Astrocyte (in vitro differentiated cells and primary cell): Measurements from ENCODE around the gene CARS2. TPM values are rescaled to one million over a fixed set of nuclear protein-coding genes. Genes with fewer than 3 reads are reported as not detected.

Experiments used
- DNase-seq: peaks from one replicate; pipeline ENCODE4 v3.0.0-alpha.2; 2010; ENCODE audit warnings: low read depth
- FAIRE-seq: peaks from 2 replicates; lab custom pipeline; 2011; peaks lifted over from hg19 to GRCh38; lab: Jason Lieb, UNC
- H2AFZ ChIP-seq: 2 replicates; pipeline ENCODE4 v1.6.0; 2012; ENCODE audit warnings: low read depth, low read length, inconsistent platforms
- H3K27ac ChIP-seq: 2 replicates; pipeline ENCODE4 v1.5.1; 2011; ENCODE audit warnings: low read depth, low read length, inconsistent platforms
- H3K27me3 ChIP-seq: 2 replicates; pipeline ENCODE4 v1.6.0; 2011; ENCODE audit warnings: low read length, inconsistent platforms; ENCODE audit not compliant: insufficient read depth
- H3K36me3 ChIP-seq: 2 replicates; pipeline ENCODE4 v1.5.1; 2011; ENCODE audit warnings: low read length, inconsistent platforms; ENCODE audit not compliant: insufficient read depth
- H3K4me1 ChIP-seq: 2 replicates; pipeline ENCODE4 v1.5.1; 2011; ENCODE audit warnings: low read length, inconsistent platforms; ENCODE audit not compliant: insufficient read depth
- H3K4me2 ChIP-seq: 2 replicates; pipeline ENCODE4 v1.6.0; 2012; ENCODE audit warnings: low read length, inconsistent platforms
- H3K4me3 ChIP-seq: 2 replicates; pipeline ENCODE4 v1.5.1; 2011; ENCODE audit warnings: low read depth, mild to moderate bottlenecking, low read length, inconsistent platforms; ENCODE audit not compliant: insufficient read depth
- H3K79me2 ChIP-seq: 2 replicates; pipeline ENCODE4 v1.6.0; 2012; ENCODE audit warnings: mild to moderate bottlenecking, low read length, inconsistent platforms; ENCODE audit not compliant: insufficient read depth
- H3K9ac ChIP-seq: 2 replicates; pipeline ENCODE4 v1.6.0; 2012; ENCODE audit warnings: mild to moderate bottlenecking, low read length, inconsistent platforms
- H3K9me3 ChIP-seq: 2 replicates; pipeline ENCODE4 v1.5.1; 2012; ENCODE audit warnings: low read depth, mild to moderate bottlenecking, low read length, inconsistent platforms; ENCODE audit not compliant: insufficient read depth
- H4K20me1 ChIP-seq: 2 replicates; pipeline ENCODE4 v1.6.0; 2012; ENCODE audit warnings: low read length, inconsistent platforms; ENCODE audit not compliant: insufficient read depth
- H3K27ac Mint-ChIP-seq: one replicate; pipeline ENCODE4 v1.8.0; 2021; ENCODE audit warnings: mild to moderate bottlenecking, mixed read lengths; ENCODE audit not compliant: unreplicated experiment
- H3K27me3 Mint-ChIP-seq: one replicate; pipeline ENCODE4 v1.8.0; 2021; ENCODE audit warnings: low read depth, mixed read lengths; ENCODE audit not compliant: unreplicated experiment
- H3K36me3 Mint-ChIP-seq: one replicate; pipeline ENCODE4 v1.8.0; 2021; ENCODE audit warnings: low read depth, mixed read lengths; ENCODE audit not compliant: unreplicated experiment
- H3K4me1 Mint-ChIP-seq: one replicate; pipeline ENCODE4 v1.8.0; 2021; ENCODE audit warnings: low read depth, mixed read lengths; ENCODE audit not compliant: unreplicated experiment
- H3K4me3 Mint-ChIP-seq: one replicate; pipeline ENCODE4 v1.8.0; 2021; ENCODE audit warnings: mild to moderate bottlenecking, moderate library complexity, mixed read lengths; ENCODE audit not compliant: unreplicated experiment
- H3K9me3 Mint-ChIP-seq: one replicate; pipeline ENCODE4 v1.8.0; 2021; ENCODE audit warnings: mild to moderate bottlenecking, mixed read lengths; ENCODE audit not compliant: unreplicated experiment
- EZH2 ChIP-seq: IDR thresholded peaks from 2 replicates; pipeline ENCODE4 v1.6.1; 2012; ENCODE audit warnings: mild to moderate bottlenecking, low read length, inconsistent platforms; ENCODE audit not compliant: insufficient read depth
- total RNA-seq: library from RNA; stranded (reverse); gene quantifications from 2 replicates; pipeline ENCODE4 v1.2.1, GENCODE V29; 2021
- TF ChIP-seq, protein P1 (sequence below): IDR thresholded peaks from 2 replicates; pipeline ENCODE4 v1.5.1; 2011; ENCODE audit warnings: low read depth, mild to moderate bottlenecking, inconsistent platforms, low read length, moderate library complexity; ENCODE audit not compliant: insufficient read depth

The CARS2 gene
- total RNA-seq, 1 donor from 2014 or later: 51.4 TPM

DNA sequence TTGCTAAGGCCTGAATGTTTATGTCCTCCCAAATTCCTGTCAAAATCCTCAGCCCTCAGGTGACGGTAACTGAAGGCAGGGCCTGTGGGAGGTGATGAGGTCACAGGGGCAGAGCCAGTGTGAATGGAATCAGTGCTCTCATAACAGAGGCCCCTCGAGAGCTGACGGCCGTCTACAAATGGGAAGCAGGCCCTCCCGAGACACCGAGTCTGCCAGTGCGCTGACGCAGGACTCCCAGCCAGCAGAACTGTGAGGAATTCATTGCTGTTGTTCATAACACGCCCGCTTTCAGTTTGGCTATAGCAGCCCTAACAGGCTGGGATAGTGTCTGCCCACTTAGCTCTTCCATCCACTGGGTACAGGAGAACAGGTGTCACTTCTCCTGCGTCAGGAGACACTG, 41.2 kb downstream of the CARS2 start:
- no peak for TF ChIP-seq EZH2
- TF ChIP-seq, protein P1, sequence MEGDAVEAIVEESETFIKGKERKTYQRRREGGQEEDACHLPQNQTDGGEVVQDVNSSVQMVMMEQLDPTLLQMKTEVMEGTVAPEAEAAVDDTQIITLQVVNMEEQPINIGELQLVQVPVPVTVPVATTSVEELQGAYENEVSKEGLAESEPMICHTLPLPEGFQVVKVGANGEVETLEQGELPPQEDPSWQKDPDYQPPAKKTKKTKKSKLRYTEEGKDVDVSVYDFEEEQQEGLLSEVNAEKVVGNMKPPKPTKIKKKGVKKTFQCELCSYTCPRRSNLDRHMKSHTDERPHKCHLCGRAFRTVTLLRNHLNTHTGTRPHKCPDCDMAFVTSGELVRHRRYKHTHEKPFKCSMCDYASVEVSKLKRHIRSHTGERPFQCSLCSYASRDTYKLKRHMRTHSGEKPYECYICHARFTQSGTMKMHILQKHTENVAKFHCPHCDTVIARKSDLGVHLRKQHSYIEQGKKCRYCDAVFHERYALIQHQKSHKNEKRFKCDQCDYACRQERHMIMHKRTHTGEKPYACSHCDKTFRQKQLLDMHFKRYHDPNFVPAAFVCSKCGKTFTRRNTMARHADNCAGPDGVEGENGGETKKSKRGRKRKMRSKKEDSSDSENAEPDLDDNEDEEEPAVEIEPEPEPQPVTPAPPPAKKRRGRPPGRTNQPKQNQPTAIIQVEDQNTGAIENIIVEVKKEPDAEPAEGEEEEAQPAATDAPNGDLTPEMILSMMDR: no peak
- DNase-seq (no peak), FAIRE-seq (no peak)
- Mint-ChIP-seq H3K36me3 (peaks cover 67% of the 10 kb centered on the region), H3K4me1 (no peaks in the 10 kb centered on the region), H3K9me3 (peaks cover 13% of the 10 kb centered on the region), H3K4me3 (no peak overlapping the region), H3K27me3 (peaks cover 2% of the 10 kb centered on the region), H3K27ac (no peak overlapping the region)
- Histone ChIP-seq H3K27me3 (no peaks in the 10 kb centered on the region), H3K27ac (no peak overlapping the region), H3K79me2 (no peaks in the 10 kb centered on the region), H3K4me1 (no peaks in the 10 kb centered on the region), H4K20me1 (peaks cover 2% of the 10 kb centered on the region), H3K36me3 (peaks cover 35% of the 10 kb centered on the region), H3K9me3 (no peaks in the 10 kb centered on the region), H2AFZ (no peak overlapping the region), H3K4me3 (no peak overlapping the region), H3K4me2 (no peak overlapping the region), H3K9ac (no peak overlapping the region)

DNA sequence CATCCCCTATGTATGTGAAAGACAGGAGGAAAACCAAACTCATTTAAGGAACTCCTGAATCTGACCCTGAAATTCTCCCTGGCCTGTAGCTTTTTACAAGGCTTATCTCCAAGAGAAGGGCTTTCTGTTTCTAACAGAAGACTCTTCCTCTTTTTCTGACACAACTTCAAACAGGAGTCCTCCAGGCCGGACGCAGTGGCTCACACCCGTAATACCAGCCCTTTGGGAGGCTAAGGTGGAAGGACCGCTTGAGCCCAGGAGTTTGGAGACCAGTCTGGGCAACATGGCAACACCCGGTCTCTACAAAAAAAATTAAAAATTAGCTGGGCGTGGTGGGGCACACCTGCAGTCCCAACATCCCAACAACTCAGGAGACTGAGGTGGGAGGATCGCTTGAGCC, 41.9 kb downstream of the CARS2 start:
- no peaks in the 10 kb centered on the region for H3K4me1 Mint-ChIP-seq

DNA sequence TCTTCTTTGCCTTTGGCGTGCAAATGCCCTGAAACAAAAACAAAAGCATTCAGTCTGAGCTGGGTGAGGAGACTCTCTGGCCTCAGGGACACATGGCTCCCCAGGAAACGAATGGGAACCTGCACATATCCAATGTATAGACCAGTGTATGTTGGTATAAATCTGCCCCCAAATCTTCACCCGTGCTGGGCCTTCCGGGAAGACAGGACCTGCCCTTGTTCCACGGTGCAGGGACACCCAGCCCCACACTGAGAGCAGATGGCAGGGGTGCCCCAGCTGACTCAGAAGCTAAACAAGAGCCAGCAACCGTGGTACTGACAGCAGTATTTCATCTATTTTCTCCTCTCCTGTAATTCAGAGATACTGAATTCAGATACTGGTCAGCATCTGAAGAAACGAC, 42.4 kb downstream of the CARS2 start:
- no peaks in the 10 kb centered on the region for H3K4me1 Mint-ChIP-seq

More for the DNA sequence above, 41.9 kb downstream of the CARS2 start:
- no peak overlapping the region for H2AFZ ChIP-seq
- H3K4me2 ChIP-seq: no peak overlapping the region
- no peaks in the 10 kb centered on the region for H3K79me2 ChIP-seq
- H3K9ac ChIP-seq: no peak overlapping the region
- peaks cover 35% of the 10 kb centered on the region for H3K36me3 ChIP-seq
- no peaks in the 10 kb centered on the region for H3K27me3 ChIP-seq
- H3K4me3 Mint-ChIP-seq: no peak overlapping the region
- peaks cover 20% of the 10 kb centered on the region for H3K9me3 Mint-ChIP-seq
- no peaks in the 10 kb centered on the region for H3K4me1 ChIP-seq
- TF ChIP-seq, protein P1: no peak
- no peak for TF ChIP-seq EZH2
- peaks cover 2% of the 10 kb centered on the region for H3K27me3 Mint-ChIP-seq
- peaks cover 2% of the 10 kb centered on the region for H4K20me1 ChIP-seq
- H3K4me3 ChIP-seq: no peak overlapping the region
- FAIRE-seq (no peak), DNase-seq (no peak)
- no peak overlapping the region for H3K27ac Mint-ChIP-seq
- no peaks in the 10 kb centered on the region for H3K9me3 ChIP-seq
- H3K27ac ChIP-seq: no peak overlapping the region
- peaks cover 67% of the 10 kb centered on the region for H3K36me3 Mint-ChIP-seq

More for the DNA sequence above, 42.4 kb downstream of the CARS2 start:
- Histone ChIP-seq H3K36me3 (peaks cover 35% of the 10 kb centered on the region), H3K27me3 (no peaks in the 10 kb centered on the region), H3K79me2 (no peaks in the 10 kb centered on the region), H3K9ac (no peak overlapping the region), H3K9me3 (no peaks in the 10 kb centered on the region), H4K20me1 (peaks cover 2% of the 10 kb centered on the region), H2AFZ (no peak overlapping the region), H3K4me3 (no peak overlapping the region), H3K4me2 (no peak overlapping the region), H3K4me1 (no peaks in the 10 kb centered on the region), H3K27ac (no peak overlapping the region)
- peaks cover 2% of the 10 kb centered on the region for H3K27me3 Mint-ChIP-seq
- TF ChIP-seq EZH2: no peak
- TF ChIP-seq, protein P1: no peak
- DNase-seq (no peak), FAIRE-seq (no peak)
- H3K36me3 Mint-ChIP-seq: peaks cover 68% of the 10 kb centered on the region
- H3K9me3 Mint-ChIP-seq: peaks cover 21% of the 10 kb centered on the region
- H3K27ac Mint-ChIP-seq: no peak overlapping the region
- H3K4me3 Mint-ChIP-seq: no peak overlapping the region
